ENCODE data around the gene RPS16.

DNA sequence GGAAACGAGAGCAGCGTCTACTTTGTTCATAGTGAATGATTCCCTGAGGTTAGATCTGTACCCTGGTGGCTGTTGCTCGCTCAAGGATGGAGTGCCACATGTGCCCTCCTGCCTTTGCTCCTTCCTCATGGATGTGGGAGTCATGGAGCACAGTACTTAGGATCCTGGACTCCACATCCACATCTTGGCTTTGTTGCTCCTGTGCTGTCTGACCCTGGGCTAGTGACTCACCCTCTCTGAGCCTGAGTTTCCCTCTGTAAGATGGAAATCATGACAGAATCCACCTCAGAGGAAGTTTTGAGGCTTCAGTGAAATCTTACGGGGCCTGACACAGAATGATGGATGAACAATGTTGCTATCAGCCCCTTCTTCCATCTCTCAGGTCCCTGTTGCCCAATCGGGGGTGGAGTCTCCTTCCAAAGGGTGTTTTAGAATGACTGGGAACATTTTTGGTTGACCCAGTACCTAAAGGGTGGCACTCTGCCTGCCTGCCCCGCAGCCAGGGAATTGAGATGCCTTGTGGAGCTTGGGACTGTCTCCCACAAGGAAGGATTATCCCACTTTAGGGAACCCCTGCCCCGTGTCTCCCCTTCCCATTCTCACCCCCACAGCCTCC is 35.1 kb upstream of the RPS16 start:
- TF ChIP-seq, protein P1, sequence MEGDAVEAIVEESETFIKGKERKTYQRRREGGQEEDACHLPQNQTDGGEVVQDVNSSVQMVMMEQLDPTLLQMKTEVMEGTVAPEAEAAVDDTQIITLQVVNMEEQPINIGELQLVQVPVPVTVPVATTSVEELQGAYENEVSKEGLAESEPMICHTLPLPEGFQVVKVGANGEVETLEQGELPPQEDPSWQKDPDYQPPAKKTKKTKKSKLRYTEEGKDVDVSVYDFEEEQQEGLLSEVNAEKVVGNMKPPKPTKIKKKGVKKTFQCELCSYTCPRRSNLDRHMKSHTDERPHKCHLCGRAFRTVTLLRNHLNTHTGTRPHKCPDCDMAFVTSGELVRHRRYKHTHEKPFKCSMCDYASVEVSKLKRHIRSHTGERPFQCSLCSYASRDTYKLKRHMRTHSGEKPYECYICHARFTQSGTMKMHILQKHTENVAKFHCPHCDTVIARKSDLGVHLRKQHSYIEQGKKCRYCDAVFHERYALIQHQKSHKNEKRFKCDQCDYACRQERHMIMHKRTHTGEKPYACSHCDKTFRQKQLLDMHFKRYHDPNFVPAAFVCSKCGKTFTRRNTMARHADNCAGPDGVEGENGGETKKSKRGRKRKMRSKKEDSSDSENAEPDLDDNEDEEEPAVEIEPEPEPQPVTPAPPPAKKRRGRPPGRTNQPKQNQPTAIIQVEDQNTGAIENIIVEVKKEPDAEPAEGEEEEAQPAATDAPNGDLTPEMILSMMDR (IDR thresholded peaks at IDR 0.05; ENCODE audit: low read depth, low read length, missing input control) = no peak
- no peak for TF ChIP-seq YY1 (IDR thresholded peaks at IDR 0.05)
- no peak for TF ChIP-seq GABPA (IDR thresholded peaks at IDR 0.05 in 1 of 2, conservative IDR thresholded peaks at IDR 0.05 in 1 of 2)
- no peak for TF ChIP-seq FOXA1 (IDR thresholded peaks at IDR 0.05)
- TF ChIP-seq NR2F2 (IDR thresholded peaks at IDR 0.05) = no peak
- TF ChIP-seq RAD21 (IDR thresholded peaks at IDR 0.05) = no peak
- no peak for TF ChIP-seq TAF1 (conservative IDR thresholded peaks at IDR 0.05)
- TF ChIP-seq SP1 (IDR thresholded peaks at IDR 0.05) = no peak
- no peak for TF ChIP-seq JUND (IDR thresholded peaks at IDR 0.05)
- TF ChIP-seq, protein P2, sequence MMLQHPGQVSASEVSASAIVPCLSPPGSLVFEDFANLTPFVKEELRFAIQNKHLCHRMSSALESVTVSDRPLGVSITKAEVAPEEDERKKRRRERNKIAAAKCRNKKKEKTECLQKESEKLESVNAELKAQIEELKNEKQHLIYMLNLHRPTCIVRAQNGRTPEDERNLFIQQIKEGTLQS (IDR thresholded peaks at IDR 0.05) = no peak
- TF ChIP-seq, protein P3, sequence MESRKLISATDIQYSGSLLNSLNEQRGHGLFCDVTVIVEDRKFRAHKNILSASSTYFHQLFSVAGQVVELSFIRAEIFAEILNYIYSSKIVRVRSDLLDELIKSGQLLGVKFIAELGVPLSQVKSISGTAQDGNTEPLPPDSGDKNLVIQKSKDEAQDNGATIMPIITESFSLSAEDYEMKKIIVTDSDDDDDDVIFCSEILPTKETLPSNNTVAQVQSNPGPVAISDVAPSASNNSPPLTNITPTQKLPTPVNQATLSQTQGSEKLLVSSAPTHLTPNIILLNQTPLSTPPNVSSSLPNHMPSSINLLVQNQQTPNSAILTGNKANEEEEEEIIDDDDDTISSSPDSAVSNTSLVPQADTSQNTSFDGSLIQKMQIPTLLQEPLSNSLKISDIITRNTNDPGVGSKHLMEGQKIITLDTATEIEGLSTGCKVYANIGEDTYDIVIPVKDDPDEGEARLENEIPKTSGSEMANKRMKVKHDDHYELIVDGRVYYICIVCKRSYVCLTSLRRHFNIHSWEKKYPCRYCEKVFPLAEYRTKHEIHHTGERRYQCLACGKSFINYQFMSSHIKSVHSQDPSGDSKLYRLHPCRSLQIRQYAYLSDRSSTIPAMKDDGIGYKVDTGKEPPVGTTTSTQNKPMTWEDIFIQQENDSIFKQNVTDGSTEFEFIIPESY (IDR thresholded peaks at IDR 0.05) = no peak
- TF ChIP-seq, protein P4, sequence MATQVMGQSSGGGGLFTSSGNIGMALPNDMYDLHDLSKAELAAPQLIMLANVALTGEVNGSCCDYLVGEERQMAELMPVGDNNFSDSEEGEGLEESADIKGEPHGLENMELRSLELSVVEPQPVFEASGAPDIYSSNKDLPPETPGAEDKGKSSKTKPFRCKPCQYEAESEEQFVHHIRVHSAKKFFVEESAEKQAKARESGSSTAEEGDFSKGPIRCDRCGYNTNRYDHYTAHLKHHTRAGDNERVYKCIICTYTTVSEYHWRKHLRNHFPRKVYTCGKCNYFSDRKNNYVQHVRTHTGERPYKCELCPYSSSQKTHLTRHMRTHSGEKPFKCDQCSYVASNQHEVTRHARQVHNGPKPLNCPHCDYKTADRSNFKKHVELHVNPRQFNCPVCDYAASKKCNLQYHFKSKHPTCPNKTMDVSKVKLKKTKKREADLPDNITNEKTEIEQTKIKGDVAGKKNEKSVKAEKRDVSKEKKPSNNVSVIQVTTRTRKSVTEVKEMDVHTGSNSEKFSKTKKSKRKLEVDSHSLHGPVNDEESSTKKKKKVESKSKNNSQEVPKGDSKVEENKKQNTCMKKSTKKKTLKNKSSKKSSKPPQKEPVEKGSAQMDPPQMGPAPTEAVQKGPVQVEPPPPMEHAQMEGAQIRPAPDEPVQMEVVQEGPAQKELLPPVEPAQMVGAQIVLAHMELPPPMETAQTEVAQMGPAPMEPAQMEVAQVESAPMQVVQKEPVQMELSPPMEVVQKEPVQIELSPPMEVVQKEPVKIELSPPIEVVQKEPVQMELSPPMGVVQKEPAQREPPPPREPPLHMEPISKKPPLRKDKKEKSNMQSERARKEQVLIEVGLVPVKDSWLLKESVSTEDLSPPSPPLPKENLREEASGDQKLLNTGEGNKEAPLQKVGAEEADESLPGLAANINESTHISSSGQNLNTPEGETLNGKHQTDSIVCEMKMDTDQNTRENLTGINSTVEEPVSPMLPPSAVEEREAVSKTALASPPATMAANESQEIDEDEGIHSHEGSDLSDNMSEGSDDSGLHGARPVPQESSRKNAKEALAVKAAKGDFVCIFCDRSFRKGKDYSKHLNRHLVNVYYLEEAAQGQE (IDR thresholded peaks at IDR 0.05) = no peak

Data from liver (tissue), 3 donors.